Stimulated activated CD4-positive, alpha-beta T cell treated with anti-CD3 and anti-CD28 coated beads, Interleukin-15, amount 100 ng/mL, for 24 hours (primary cell): ENCODE data around the gene SULT2B1.
"Not testable (repeated sequence)": the region's sequence is repeated elsewhere in the genome, so short reads cannot be mapped to it uniquely, and the experiment has no call there.

Experiments used
- DNase-seq: peaks from one replicate; pipeline ENCODE4 v3.0.0-alpha.2; 2020

Gene SULT2B1

GRCh38 chr19:48530066-48530720 lies 21.8 kb upstream of the SULT2B1 start:
- no peak for DNase-seq

GRCh38 chr19:48530770-48531169 lies 21.2 kb upstream of the SULT2B1 start:
- DNase-seq: no peak

- DNase-seq: no peak
Measured at GRCh38 chr19:48533770-48534169, 18.2 kb upstream of the SULT2B1 start.

GRCh38 chr19:48537541-48537940 lies 14.4 kb upstream of the SULT2B1 start:
- no peak for DNase-seq

GRCh38 chr19:48538057-48538456 lies 13.9 kb upstream of the SULT2B1 start:
- DNase-seq: not testable (repeated sequence)

GRCh38 chr19:48539503-48540096 lies 12.4 kb upstream of the SULT2B1 start:
- no peak for DNase-seq

GRCh38 chr19:48540110-48540509 lies 11.9 kb upstream of the SULT2B1 start:
- DNase-seq: no peak

GRCh38 chr19:48541813-48542212 lies 10.2 kb upstream of the SULT2B1 start:
- DNase-seq: no peak

GRCh38 chr19:48543121-48543710 lies 8.8 kb upstream of the SULT2B1 start:
- no peak for DNase-seq

- DNase-seq: no peak
Measured at GRCh38 chr19:48544856-48545750, 6.9 kb upstream of the SULT2B1 start.

- DNase-seq: no peak
Measured at GRCh38 chr19:48547722-48548121, 4.2 kb upstream of the SULT2B1 start.

GRCh38 chr19:48548253-48548911 lies 3.6 kb upstream of the SULT2B1 start:
- DNase-seq: no peak

- DNase-seq: no peak
Measured at GRCh38 chr19:48549380-48549779, 2.6 kb upstream of the SULT2B1 start.

GRCh38 chr19:48552406-48553322 lies 692 bp downstream of the SULT2B1 start:
- DNase-seq: no peak

GRCh38 chr19:48553676-48554384 lies 1.9 kb downstream of the SULT2B1 start:
- DNase-seq: no peak

- no peak for DNase-seq
Measured at GRCh38 chr19:48554385-48555091, 2.6 kb downstream of the SULT2B1 start.

GRCh38 chr19:48556163-48556562 lies 4.2 kb downstream of the SULT2B1 start:
- DNase-seq: no peak

GRCh38 chr19:48556825-48557224 lies 4.9 kb downstream of the SULT2B1 start:
- DNase-seq: no peak

GRCh38 chr19:48558018-48558684 lies 6.2 kb downstream of the SULT2B1 start:
- no peak for DNase-seq

- DNase-seq: no peak
Measured at GRCh38 chr19:48560095-48560530, 8.1 kb downstream of the SULT2B1 start.
